22Rv1 (cell line): Measurements from ENCODE around the gene NUDCD2.
A peak's percentile ranks its signal among the peaks of the same experiment; 100 is the strongest.

Experiments used
- H3K27ac ChIP-seq: fragments of 450-650 bp; 2 replicates; pipeline ENCODE4 v1.5.1; 2017
- ZFX ChIP-seq: fragments of 450-650 bp; IDR thresholded peaks from 2 replicates; pipeline ENCODE4 v1.6.1; 2017; ENCODE audit warnings: antibody characterized with exemption, borderline replicate concordance
- TF ChIP-seq, protein P1 (sequence below): fragments of 450-650 bp; IDR thresholded peaks from 2 replicates; pipeline ENCODE4 v1.5.1; 2017; ENCODE audit warnings: mild to moderate bottlenecking

Gene NUDCD2, protein sequence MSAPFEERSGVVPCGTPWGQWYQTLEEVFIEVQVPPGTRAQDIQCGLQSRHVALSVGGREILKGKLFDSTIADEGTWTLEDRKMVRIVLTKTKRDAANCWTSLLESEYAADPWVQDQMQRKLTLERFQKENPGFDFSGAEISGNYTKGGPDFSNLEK

DNA sequence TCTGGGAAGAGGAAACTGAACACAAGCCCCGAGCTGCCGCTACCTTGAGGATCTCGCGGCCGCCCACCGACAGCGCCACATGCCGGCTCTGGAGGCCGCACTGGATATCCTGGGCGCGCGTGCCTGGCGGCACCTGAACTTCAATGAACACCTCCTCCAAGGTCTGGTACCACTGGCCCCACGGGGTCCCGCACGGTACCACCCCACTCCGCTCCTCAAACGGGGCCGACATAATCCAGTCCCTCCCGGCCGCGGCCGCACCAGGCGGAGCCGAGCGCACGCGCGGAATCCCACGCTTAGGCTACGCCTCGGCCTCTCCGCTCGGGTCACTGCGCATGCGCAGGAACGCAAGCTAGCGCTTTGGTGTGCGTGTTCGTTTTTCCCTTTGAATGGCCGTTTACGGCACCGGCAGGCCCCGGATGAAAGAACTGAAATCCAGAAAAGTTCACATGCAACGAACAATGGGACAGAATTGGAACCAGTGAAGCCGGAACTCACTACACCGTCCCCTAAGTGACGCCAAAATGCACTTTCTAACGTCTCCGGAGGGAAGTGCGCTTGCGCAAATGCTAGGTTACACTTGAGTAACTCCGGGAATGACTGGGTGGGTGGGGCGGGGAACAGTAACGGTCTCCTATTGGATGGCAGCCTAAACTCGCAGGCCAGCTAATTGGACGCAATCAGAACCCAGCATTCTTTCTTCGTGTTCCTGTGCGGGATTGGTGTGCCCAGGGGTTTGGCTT, at the start of gene NUDCD2:
TSS of gene NUDCD2 (minus strand) at position 284 of the 743 bp plus-strand sequence. CDS start at position 232, 52 bp downstream.
- TF ChIP-seq, protein P1, sequence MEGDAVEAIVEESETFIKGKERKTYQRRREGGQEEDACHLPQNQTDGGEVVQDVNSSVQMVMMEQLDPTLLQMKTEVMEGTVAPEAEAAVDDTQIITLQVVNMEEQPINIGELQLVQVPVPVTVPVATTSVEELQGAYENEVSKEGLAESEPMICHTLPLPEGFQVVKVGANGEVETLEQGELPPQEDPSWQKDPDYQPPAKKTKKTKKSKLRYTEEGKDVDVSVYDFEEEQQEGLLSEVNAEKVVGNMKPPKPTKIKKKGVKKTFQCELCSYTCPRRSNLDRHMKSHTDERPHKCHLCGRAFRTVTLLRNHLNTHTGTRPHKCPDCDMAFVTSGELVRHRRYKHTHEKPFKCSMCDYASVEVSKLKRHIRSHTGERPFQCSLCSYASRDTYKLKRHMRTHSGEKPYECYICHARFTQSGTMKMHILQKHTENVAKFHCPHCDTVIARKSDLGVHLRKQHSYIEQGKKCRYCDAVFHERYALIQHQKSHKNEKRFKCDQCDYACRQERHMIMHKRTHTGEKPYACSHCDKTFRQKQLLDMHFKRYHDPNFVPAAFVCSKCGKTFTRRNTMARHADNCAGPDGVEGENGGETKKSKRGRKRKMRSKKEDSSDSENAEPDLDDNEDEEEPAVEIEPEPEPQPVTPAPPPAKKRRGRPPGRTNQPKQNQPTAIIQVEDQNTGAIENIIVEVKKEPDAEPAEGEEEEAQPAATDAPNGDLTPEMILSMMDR, result peak; percentile 36
- no peak for TF ChIP-seq ZFX

DNA sequence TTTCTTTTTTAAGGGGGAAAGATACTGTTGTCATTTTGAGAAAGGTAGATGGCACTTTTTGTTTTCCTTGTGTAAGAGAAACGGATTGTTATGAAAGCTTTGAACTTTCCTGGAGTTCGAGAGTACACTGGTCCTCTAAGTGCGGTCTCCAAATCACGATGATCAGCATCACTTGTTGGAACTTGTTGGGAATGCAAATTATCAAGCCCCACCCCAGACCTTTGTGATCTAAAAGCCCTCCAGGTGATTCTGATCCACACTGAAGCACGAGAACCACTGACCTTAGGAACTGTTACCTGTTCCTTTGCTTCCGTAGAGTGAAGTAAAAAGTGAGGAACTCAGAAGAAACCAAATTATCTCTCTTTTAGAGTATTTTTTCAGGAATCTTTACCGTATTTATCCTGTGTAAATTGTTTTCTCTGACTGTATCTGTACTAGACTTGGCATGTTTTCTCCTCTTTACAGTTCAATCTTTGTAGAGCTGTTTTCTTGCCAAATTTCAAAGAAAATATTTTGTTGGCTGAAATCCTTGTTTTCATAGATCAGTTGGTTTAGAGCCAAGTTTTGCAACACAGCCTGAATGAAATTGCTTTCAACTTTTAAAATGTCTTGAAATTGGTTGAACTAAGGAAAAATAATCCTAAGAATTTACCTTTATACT, 49.5 kb upstream of the NUDCD2 start:
- H3K27ac ChIP-seq, result peak overlapping the region; percentile 19; the same call in 1 of the 2 replicates
- no peak for TF ChIP-seq ZFX
- TF ChIP-seq, protein P1, result no peak

More for the DNA sequence above, at the start of gene NUDCD2:
- peak within 1 kb of the TSS; percentile 98 for H3K27ac ChIP-seq

DNA sequence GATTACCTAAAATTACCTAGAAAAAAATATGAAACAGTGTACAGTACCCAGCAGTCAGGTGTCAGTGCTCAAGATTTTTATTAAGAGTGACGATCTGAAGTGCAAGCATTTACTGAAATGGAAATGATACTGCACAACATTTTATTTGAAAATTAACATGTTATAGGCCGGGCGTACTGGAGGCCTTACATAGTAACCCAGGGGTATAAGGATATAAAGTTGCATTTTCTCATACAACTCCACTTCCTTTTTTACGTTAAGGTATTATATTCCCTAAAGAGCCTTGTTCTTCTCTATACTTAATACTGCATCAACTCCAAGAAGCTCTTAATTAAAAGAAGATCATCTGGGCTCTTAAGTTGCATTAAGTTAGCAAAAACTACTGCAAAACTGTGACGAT, 48.9 kb upstream of the NUDCD2 start:
- H3K27ac ChIP-seq, result peak overlapping the region; percentile 19; the same call in 1 of the 2 replicates
- TF ChIP-seq ZFX, result no peak
- TF ChIP-seq, protein P1, result no peak

DNA sequence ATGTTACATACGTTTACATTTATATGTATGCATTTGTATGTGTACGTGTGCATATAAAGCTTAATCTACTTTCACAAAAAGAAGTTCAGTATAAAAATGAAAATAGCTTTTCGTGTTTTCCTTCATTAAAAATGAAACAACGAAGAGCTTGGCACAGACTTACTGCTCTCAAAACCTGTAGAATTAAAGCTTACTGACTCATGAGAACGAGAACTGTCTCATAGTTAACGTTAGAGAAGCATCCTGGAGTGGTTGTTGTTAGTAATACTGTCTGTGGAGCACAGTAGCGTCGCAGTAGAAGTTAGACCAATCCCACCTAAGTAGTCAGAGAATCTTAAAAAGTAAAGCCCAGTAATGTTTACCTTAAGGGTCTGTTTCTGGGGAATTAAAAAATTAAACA, 46.8 kb upstream of the NUDCD2 start:
- TF ChIP-seq ZFX, result no peak
- TF ChIP-seq, protein P1, result no peak
- peak overlapping the region; percentile 93 for H3K27ac ChIP-seq

DNA sequence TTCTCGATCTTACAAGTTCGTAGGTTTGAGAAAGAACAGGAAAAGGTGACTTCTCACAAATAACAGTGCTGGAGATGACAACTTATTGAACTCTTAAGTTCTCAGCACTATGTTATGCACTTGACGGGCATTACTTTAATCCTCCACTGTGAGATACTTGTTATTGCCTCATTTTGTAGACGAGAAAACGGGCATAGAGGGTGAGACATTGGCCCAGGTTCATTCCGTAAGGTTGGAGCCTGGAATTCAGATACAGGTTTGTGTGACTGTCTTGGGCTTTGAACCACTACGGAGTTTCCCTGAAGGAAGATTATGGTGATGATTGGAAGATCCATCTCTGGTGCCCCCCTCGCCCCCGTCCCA, 46.2 kb upstream of the NUDCD2 start:
- H3K27ac ChIP-seq, result peak overlapping the region; percentile 93
- TF ChIP-seq ZFX, result no peak
- TF ChIP-seq, protein P1, result peak; percentile 39

DNA sequence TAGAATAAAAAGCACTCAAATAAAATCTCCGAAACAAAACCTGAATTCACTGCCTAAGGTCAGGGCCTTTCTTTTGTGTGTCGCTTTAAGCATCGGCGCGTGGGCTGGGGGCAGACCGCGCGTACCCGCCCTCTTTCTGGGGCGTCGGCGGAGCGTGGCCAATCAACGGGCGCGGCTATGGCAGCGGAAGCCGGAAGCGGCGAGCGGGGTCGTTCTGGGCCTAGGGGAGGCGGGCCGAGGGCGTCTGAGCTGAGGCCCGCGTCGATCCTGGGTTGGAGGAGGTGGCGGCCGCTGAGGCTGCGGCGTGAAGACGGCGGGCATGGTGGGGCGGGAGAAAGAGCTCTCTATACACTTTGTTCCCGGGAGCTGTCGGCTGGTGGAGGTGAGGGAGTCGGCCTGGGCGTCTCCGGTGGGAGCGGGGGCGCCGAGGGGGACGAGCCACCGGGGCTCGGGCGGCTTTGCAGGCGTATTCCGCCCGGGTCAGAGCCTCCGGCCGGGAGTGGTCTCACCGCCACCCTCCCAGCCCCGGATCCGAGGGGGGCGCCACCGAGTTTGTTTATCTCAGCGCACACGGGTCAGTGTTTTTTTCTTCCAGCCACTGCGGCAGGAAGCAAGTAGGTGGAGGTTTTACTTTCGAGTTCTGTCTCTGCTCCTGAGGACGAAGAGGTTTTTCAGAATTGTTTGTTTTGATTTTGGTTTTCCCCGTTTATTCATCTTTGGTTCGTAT, 45.6 kb upstream of the NUDCD2 start, which contains the start of gene MAT2B:
TSS of gene MAT2B (plus strand) at position 252 of the 727 bp plus-strand sequence. CDS start at position 320, 68 bp downstream.
- TF ChIP-seq ZFX, result no peak
- TF ChIP-seq, protein P1, result peak; percentile 82
- H3K27ac ChIP-seq, result peak within 1 kb of the TSS; percentile 93
